ACC112 (cell line): ENCODE measurements around the gene ACTR3C.

Experiments used
- H2AFZ ChIP-seq: fragments of 200-600 bp; sonication (generic); one replicate; pipeline ENCODE4 v1.6.0; 2017; ENCODE audit warnings: antibody characterized with exemption, low read length; ENCODE audit not compliant: unreplicated experiment
- H3K27ac ChIP-seq: fragments of 200-600 bp; sonication (generic); 2 replicates; pipeline ENCODE4 v1.5.1; 2014; ENCODE audit warnings: low read depth, mild to moderate bottlenecking, antibody characterized with exemption, low read length, moderate library complexity
- H3K27me3 ChIP-seq: fragments of 200-600 bp; sonication (generic); 2 replicates; pipeline ENCODE4 v1.6.1; 2014; ENCODE audit warnings: mild to moderate bottlenecking, antibody characterized with exemption, low read length, moderate library complexity, mixed read lengths; ENCODE audit not compliant: insufficient read depth
- H3K36me3 ChIP-seq: fragments of 200-600 bp; sonication (generic); 2 replicates; pipeline ENCODE4 v1.6.1; 2016; ENCODE audit warnings: mild to moderate bottlenecking, antibody characterized with exemption, low read length, moderate library complexity, mixed read lengths; ENCODE audit not compliant: insufficient read depth
- H3K4me1 ChIP-seq: fragments of 200-600 bp; sonication (generic); one replicate; pipeline ENCODE4 v1.6.1; 2016; ENCODE audit warnings: low read length, mixed read lengths; ENCODE audit not compliant: insufficient read depth, unreplicated experiment, control insufficient read depth
- H3K4me3 ChIP-seq: fragments of 200-600 bp; sonication (generic); 2 replicates; pipeline ENCODE4 v1.5.1; 2014; ENCODE audit warnings: mild to moderate bottlenecking, low read depth, low read length
- H3K79me2 ChIP-seq: fragments of 200-600 bp; sonication (generic); one replicate; pipeline ENCODE4 v1.6.0; 2016; ENCODE audit warnings: low read length; ENCODE audit not compliant: control insufficient read depth, unreplicated experiment, insufficient read depth

Gene ACTR3C

GRCh38 chr7:150341263-150342120 lies 18.1 kb upstream of the ACTR3C start, which contains the start of gene RARRES2:
TSS of gene RARRES2 (minus strand) at chr7:150341629. CDS start at chr7:150340609, 1,020 bp downstream.
- Histone ChIP-seq H3K4me1 (no peaks in the 10 kb centered on the region), H2AFZ (no peak within 1 kb of the TSS), H3K4me3 (no peak within 1 kb of the TSS), H3K36me3 (no peaks in the 10 kb centered on the region), H3K79me2 (no peaks in the 10 kb centered on the region), H3K27me3 (peaks cover 66% of the 10 kb centered on the region), H3K27ac (no peak within 1 kb of the TSS)

GRCh38 chr7:150340875-150341262 lies 17.5 kb upstream of the ACTR3C start:
- Histone ChIP-seq H2AFZ (no peak overlapping the region), H3K4me1 (no peaks in the 10 kb centered on the region), H3K27me3 (peaks cover 63% of the 10 kb centered on the region), H3K79me2 (no peaks in the 10 kb centered on the region), H3K4me3 (no peak overlapping the region), H3K27ac (no peak overlapping the region), H3K36me3 (no peaks in the 10 kb centered on the region)

- H3K4me1 ChIP-seq: no peaks in the 10 kb centered on the region
- peaks cover 62% of the 10 kb centered on the region for H3K27me3 ChIP-seq
- no peak overlapping the region for H3K4me3 ChIP-seq
- H2AFZ ChIP-seq: no peak overlapping the region
- no peaks in the 10 kb centered on the region for H3K36me3 ChIP-seq
- no peaks in the 10 kb centered on the region for H3K79me2 ChIP-seq
- H3K27ac ChIP-seq: no peak overlapping the region
These were observed 16.8 kb upstream of the ACTR3C start for GRCh38 chr7:150340024-150340749.

- no peak overlapping the region for H2AFZ ChIP-seq
- H3K36me3 ChIP-seq: no peaks in the 10 kb centered on the region
- H3K79me2 ChIP-seq: no peaks in the 10 kb centered on the region
- peaks cover 54% of the 10 kb centered on the region for H3K27me3 ChIP-seq
- no peak overlapping the region for H3K27ac ChIP-seq
- no peaks in the 10 kb centered on the region for H3K4me1 ChIP-seq
- H3K4me3 ChIP-seq: no peak overlapping the region
These were observed 16.1 kb upstream of the ACTR3C start for GRCh38 chr7:150339409-150339809.

GRCh38 chr7:150338166-150338829 lies 15.0 kb upstream of the ACTR3C start:
- Histone ChIP-seq H3K27me3 (peaks cover 45% of the 10 kb centered on the region), H3K4me1 (no peaks in the 10 kb centered on the region)

GRCh38 chr7:150337659-150338081 lies 14.3 kb upstream of the ACTR3C start:
- Histone ChIP-seq H3K27ac (no peak overlapping the region), H3K36me3 (no peaks in the 10 kb centered on the region)

More at GRCh38 chr7:150338166-150338829, 15.0 kb upstream of the ACTR3C start:
- H3K27ac ChIP-seq: no peak overlapping the region
- H3K79me2 ChIP-seq: no peaks in the 10 kb centered on the region
- no peak overlapping the region for H3K4me3 ChIP-seq
- no peak overlapping the region for H2AFZ ChIP-seq
- H3K36me3 ChIP-seq: no peaks in the 10 kb centered on the region

GRCh38 chr7:150337179-150337578 lies 13.8 kb upstream of the ACTR3C start:
- Histone ChIP-seq H2AFZ (no peak overlapping the region), H3K79me2 (no peaks in the 10 kb centered on the region), H3K27ac (no peak overlapping the region), H3K27me3 (peaks cover 34% of the 10 kb centered on the region), H3K36me3 (no peaks in the 10 kb centered on the region), H3K4me1 (no peaks in the 10 kb centered on the region), H3K4me3 (no peak overlapping the region)

More at GRCh38 chr7:150337659-150338081, 14.3 kb upstream of the ACTR3C start:
- Histone ChIP-seq H3K4me3 (no peak overlapping the region), H3K27me3 (peaks cover 39% of the 10 kb centered on the region), H2AFZ (no peak overlapping the region), H3K4me1 (no peaks in the 10 kb centered on the region), H3K79me2 (no peaks in the 10 kb centered on the region)

GRCh38 chr7:150336746-150337145 lies 13.4 kb upstream of the ACTR3C start:
- H3K4me3 ChIP-seq: no peak overlapping the region
- no peaks in the 10 kb centered on the region for H3K36me3 ChIP-seq
- peaks cover 30% of the 10 kb centered on the region for H3K27me3 ChIP-seq
- no peaks in the 10 kb centered on the region for H3K4me1 ChIP-seq
- H3K79me2 ChIP-seq: no peaks in the 10 kb centered on the region
- H3K27ac ChIP-seq: no peak overlapping the region
- no peak overlapping the region for H2AFZ ChIP-seq

GRCh38 chr7:150335774-150336112 lies 12.4 kb upstream of the ACTR3C start:
- Histone ChIP-seq H2AFZ (no peak overlapping the region), H3K4me3 (no peak overlapping the region), H3K36me3 (no peaks in the 10 kb centered on the region), H3K27me3 (peaks cover 20% of the 10 kb centered on the region), H3K79me2 (no peaks in the 10 kb centered on the region), H3K27ac (no peak overlapping the region), H3K4me1 (no peaks in the 10 kb centered on the region)

- H2AFZ ChIP-seq: no peak overlapping the region
- no peak overlapping the region for H3K27ac ChIP-seq
- H3K4me1 ChIP-seq: no peaks in the 10 kb centered on the region
- no peaks in the 10 kb centered on the region for H3K79me2 ChIP-seq
- no peak overlapping the region for H3K4me3 ChIP-seq
- H3K27me3 ChIP-seq: peaks cover 15% of the 10 kb centered on the region
- no peaks in the 10 kb centered on the region for H3K36me3 ChIP-seq
These were observed 11.9 kb upstream of the ACTR3C start for GRCh38 chr7:150335108-150335773.
